H1 (cell line): ENCODE measurements around the gene KRTAP2-3. TPM values are rescaled to one million over a fixed set of nuclear protein-coding genes. Genes with fewer than 3 reads are reported as not detected.

Experiments used
- MAX ChIP-seq: IDR thresholded peaks from 2 replicates; pipeline ENCODE4 v1.6.1; 2012; ENCODE audit warnings: inconsistent platforms
- polyA plus RNA-seq, 7 experiments: library from polyadenylated mRNA; depleted of rRNA in 3 of 7; stranded (reverse) in 5 of 7; unstranded in 2 of 7; fragments of >200 nt in 5 of 7; fragments of 200-250 nt in 2 of 7; gene quantifications; 1 replicate in 5 of 7; 2 replicates in 1 of 7; 4 replicates in 1 of 7; pipeline versions ENCODE4 v1.2.1 to v1.2.3, GENCODE V29; 2011 to 2013; ENCODE audit warnings: missing spikeins in 2 of 7, mixed read lengths in 2 of 7
- total RNA-seq: library from RNA; stranded (reverse); fragmentation: NEBNext Ultra II Directional; extraction: Animal tissue kit (Norgen Biotek cat#: 25700); gene quantifications from 2 replicates; pipeline ENCODE4 v1.2.1, GENCODE V29; 2021

Gene KRTAP2-3
- total and polyA plus RNA-seq, 2 of the 8 experiments (the other 6 are each of a cell fraction or from before 2014, with no cell fraction given) = not detected

- no peak for TF ChIP-seq MAX
Measured at GRCh38 chr17:41071606-41072360, 11.9 kb upstream of the KRTAP2-3 start (continued).
